Left ventricle myocardium inferior (tissue), 1 donor: Measurements from ENCODE around the gene SYNGR3. TPM values are rescaled to one million over a fixed set of nuclear protein-coding genes. Genes with fewer than 3 reads are reported as not detected.

Source experiments
- DNase-seq: peaks from one replicate; pipeline ENCODE4 v3.0.0-alpha.2; 2020
- H3K27ac ChIP-seq: fragments of 200-600 bp; replicated peaks from 2 replicates; pipeline ENCODE4 v1.8.0; 2021
- H3K27me3 ChIP-seq: fragments of 200-600 bp; 2 replicates; pipeline ENCODE4 v1.8.0; 2021; ENCODE audit warnings: low read depth
- H3K36me3 ChIP-seq: fragments of 200-600 bp; 2 replicates; pipeline ENCODE4 v1.8.0; 2021
- H3K4me1 ChIP-seq: fragments of 200-600 bp; 2 replicates; pipeline ENCODE4 v1.8.0; 2021
- H3K4me3 ChIP-seq: fragments of 200-600 bp; 2 replicates; pipeline ENCODE4 v1.8.0; 2021; ENCODE audit warnings: mild to moderate bottlenecking, moderate library complexity
- H3K9me3 ChIP-seq: fragments of 200-600 bp; replicated peaks from 2 replicates; pipeline ENCODE4 v1.8.0; 2021
- CTCF ChIP-seq: fragments of 200-600 bp; IDR thresholded peaks from 2 replicates; pipeline ENCODE4 v1.8.0; 2021; ENCODE audit warnings: antibody characterized with exemption, mild to moderate bottlenecking, borderline replicate concordance
- intact Hi-C: fragments of 100-400 bp; cut with micrococcal nuclease; formaldehyde crosslinking; loops from one replicate; pipeline ENCODE4 v1.11.0; 2022
- total RNA-seq: library from RNA; stranded (reverse); fragmentation: NEBNext Ultra II Directional; extraction: Animal tissue kit (Norgen Biotek cat#: 25700); gene quantifications from one replicate; pipeline ENCODE4 v1.2.1, GENCODE V29; 2021
- donor health status: DM: no; HTN: yes; CAD: no; lungs with severe emphysema.

SYNGR3 gene
- total RNA-seq, 1 donor from 2014 or later: 0.38 TPM

DNA sequence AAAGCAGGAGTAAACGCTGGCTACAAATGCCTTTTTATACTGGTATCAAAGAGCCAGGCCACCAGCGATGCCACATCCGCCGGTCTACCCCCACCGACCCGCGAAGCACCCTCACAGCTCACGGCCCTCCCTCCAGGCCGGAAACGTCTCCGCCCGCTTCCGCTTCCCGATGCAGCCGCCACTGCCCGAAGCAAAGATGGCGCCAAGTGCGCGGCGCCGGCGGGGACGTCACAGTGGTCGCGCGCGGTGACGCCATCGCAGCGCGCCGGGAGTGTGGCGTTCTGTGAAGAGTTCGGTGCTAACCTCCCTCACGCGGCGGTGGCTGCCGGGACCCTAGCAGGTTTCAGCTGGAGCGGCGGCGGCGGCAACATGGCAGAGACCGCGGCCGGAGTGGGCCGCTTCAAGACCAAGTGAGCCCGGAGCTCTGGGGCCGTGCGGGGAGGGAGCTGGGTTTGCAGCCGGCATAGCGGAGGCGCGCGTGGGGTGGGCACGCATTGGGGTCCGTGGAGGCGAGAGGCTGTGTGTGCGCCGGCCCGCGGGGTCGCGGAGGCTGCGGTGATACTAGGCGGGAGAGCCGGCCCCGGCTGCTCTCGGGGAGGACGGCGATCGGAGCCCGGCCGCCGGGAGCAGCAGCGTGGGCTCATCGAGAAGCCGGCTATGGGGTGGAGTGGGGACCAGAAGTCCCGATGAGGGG is 17.8 kb upstream of the SYNGR3 start, which contains the start of gene TBL3:
TSS of gene TBL3 (plus strand) at position 258 of the 694 bp plus-strand sequence. CDS start at position 370, 112 bp downstream.
- Histone ChIP-seq H3K4me1 (peaks cover 34% of the 10 kb centered on the region), H3K27me3 (peaks cover 24% of the 10 kb centered on the region), H3K9me3 (no peaks in the 10 kb centered on the region), H3K27ac (peak within 1 kb of the TSS; percentile 92), H3K4me3 (peak within 1 kb of the TSS; percentile 100), H3K36me3 (peaks cover 32% of the 10 kb centered on the region)
- TF ChIP-seq CTCF: no peak
- intact Hi-C loops: no loop called here
- peak; percentile 94 for DNase-seq

GRCh38 chr16:1972490-1972877 is 17.3 kb upstream of the SYNGR3 start:
- no peaks in the 10 kb centered on the region for H3K9me3 ChIP-seq
- H3K4me1 ChIP-seq: peaks cover 34% of the 10 kb centered on the region
- peak overlapping the region; percentile 92 for H3K27ac ChIP-seq
- H3K36me3 ChIP-seq: peaks cover 37% of the 10 kb centered on the region
- intact Hi-C loops: no loop called here
- no peak for DNase-seq
- TF ChIP-seq CTCF: no peak
- H3K4me3 ChIP-seq: peak overlapping the region; percentile 100
- peaks cover 29% of the 10 kb centered on the region for H3K27me3 ChIP-seq

DNA sequence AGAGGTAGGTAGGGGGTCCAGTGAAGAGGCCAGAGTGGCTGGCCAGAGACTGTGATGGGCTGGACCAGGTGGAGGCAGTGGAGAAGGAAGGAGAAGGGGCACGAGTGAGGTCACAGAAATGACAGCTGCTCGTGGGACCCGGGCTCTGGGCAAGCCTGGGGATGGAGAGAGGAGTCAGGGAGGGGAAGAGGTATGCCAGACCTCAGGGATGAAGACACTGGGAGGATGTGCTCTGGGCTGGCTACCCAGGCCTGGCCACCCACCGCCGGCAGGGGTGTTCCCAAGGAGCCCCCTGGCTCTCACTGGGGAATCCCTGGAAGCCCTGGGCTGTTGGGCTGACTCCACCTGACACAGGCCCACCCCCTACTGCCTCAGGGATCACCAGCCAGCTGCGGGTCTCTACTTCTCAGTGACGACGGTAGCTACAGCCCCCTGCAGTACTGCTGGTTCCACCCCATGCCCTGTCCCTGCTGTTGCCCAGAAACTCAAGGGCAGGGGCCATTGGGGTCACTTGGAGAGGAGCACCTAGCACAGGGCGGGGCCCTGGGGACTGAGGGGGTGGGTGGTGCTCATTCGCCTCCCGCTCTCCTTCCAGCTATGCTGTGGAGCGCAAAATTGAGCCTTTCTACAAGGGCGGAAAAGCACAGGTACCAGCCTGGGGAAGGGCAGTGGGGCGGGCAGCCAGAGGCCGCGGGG is 16.2 kb upstream of the SYNGR3 start:
- Histone ChIP-seq H3K4me3 (peak overlapping the region; percentile 100), H3K27ac (no peak overlapping the region), H3K27me3 (peaks cover 41% of the 10 kb centered on the region), H3K36me3 (peaks cover 48% of the 10 kb centered on the region), H3K4me1 (peaks cover 34% of the 10 kb centered on the region), H3K9me3 (no peaks in the 10 kb centered on the region)
- no peak for DNase-seq
- intact Hi-C loops: no loop called here
- no peak for TF ChIP-seq CTCF

- Histone ChIP-seq H3K4me1 (peaks cover 42% of the 10 kb centered on the region), H3K4me3 (no peak overlapping the region), H3K9me3 (no peaks in the 10 kb centered on the region), H3K36me3 (peaks cover 54% of the 10 kb centered on the region), H3K27ac (no peak overlapping the region), H3K27me3 (peaks cover 49% of the 10 kb centered on the region)
- intact Hi-C loops: no loop called here
- no peak for DNase-seq
- TF ChIP-seq CTCF: no peak
Observed at GRCh38 chr16:1974157-1975070, 15.4 kb upstream of the SYNGR3 start.
